Hepatocyte (in vitro differentiated cells): ENCODE data around the gene DOC2A. TPM values are rescaled to one million over a fixed set of nuclear protein-coding genes. Genes with fewer than 3 reads are reported as not detected.
"Not testable (repeated sequence)": the region's sequence is repeated elsewhere in the genome, so short reads cannot be mapped to it uniquely, and the experiment has no call there.

Source experiments
- DNase-seq: peaks from one replicate; pipeline ENCODE4 v3.0.0-alpha.2; 2016; ENCODE audit warnings: low spot score
- H2AFZ ChIP-seq: fragments of 200-600 bp; sonication (generic); 2 replicates; pipeline ENCODE4 v1.6.0; 2016; ENCODE audit warnings: antibody characterized with exemption, mild to moderate bottlenecking
- H3K27ac ChIP-seq: fragments of 200-600 bp; sonication (generic); 2 replicates; pipeline ENCODE4 v1.5.1; 2016; ENCODE audit warnings: mild to moderate bottlenecking
- H3K27me3 ChIP-seq: fragments of 200-600 bp; sonication (generic); 2 replicates; pipeline ENCODE4 v1.6.1; 2016
- H3K36me3 ChIP-seq: fragments of 200-600 bp; sonication (generic); replicated peaks from 2 replicates; pipeline ENCODE4 v1.5.1; 2016; ENCODE audit warnings: low read depth; ENCODE audit not compliant: insufficient read depth
- H3K4me1 ChIP-seq: fragments of 200-600 bp; sonication (generic); 2 replicates; pipeline ENCODE4 v1.5.1; 2016; ENCODE audit warnings: mild to moderate bottlenecking, moderate library complexity; ENCODE audit not compliant: insufficient read depth
- H3K4me2 ChIP-seq: fragments of 200-600 bp; sonication (generic); 2 replicates; pipeline ENCODE4 v1.6.0; 2016
- H3K4me3 ChIP-seq: fragments of 200-600 bp; sonication (generic); 2 replicates; pipeline ENCODE4 v1.5.1; 2016; ENCODE audit warnings: mild to moderate bottlenecking
- H3K79me2 ChIP-seq: fragments of 200-600 bp; sonication (generic); 2 replicates; pipeline ENCODE4 v1.6.0; 2017; ENCODE audit warnings: mild to moderate bottlenecking
- H3K9me2 ChIP-seq: fragments of 200-600 bp; sonication (generic); replicated peaks from 2 replicates; pipeline ENCODE4 v1.6.0; 2017; ENCODE audit warnings: mild to moderate bottlenecking; ENCODE audit not compliant: insufficient read depth
- H3K9me3 ChIP-seq: fragments of 200-600 bp; sonication (generic); 2 replicates; pipeline ENCODE4 v1.5.1; 2016; ENCODE audit warnings: low read depth, mild to moderate bottlenecking
- H4K20me1 ChIP-seq: fragments of 200-600 bp; sonication (generic); 2 replicates; pipeline ENCODE4 v1.6.0; 2016; ENCODE audit warnings: mild to moderate bottlenecking; ENCODE audit not compliant: insufficient read depth, poor library complexity, severe bottlenecking
- EZH2 ChIP-seq: fragments of 200-600 bp; sonication (generic); IDR thresholded peaks from 2 replicates; pipeline ENCODE4 v1.6.1; 2016; ENCODE audit warnings: antibody characterized with exemption, mild to moderate bottlenecking, borderline replicate concordance
- EZH2phosphoT487 ChIP-seq: fragments of 200-600 bp; sonication (generic); IDR thresholded peaks from one replicate; pipeline ENCODE4 v1.6.1; 2018; ENCODE audit warnings: antibody characterized with exemption, mild to moderate bottlenecking, low read depth, moderate library complexity; ENCODE audit not compliant: unreplicated experiment, severe bottlenecking
- WGBS: methylation state at CpG from one replicate; pipeline ENCODE4 v1.1.6; 2016; ENCODE audit warnings: low lambda C conversion rate; ENCODE audit errors: missing lambda C conversion rate; 5-methylcytosine and 5-hydroxymethylcytosine counted together
- polyA plus RNA-seq: library from polyadenylated mRNA; unstranded; fragments of >200 nt; fragmentation: Nextera tagmentation; extraction: Ambion mirVana; gene quantifications from 2 replicates; pipeline ENCODE4 v1.2.1, GENCODE V29; 2016
- total RNA-seq: library from RNA; depleted of rRNA; stranded (reverse); fragments of >200 nt; gene quantifications from 2 replicates; pipeline ENCODE4 v1.2.3, GENCODE V29; 2014
- TF ChIP-seq, protein P1 (sequence below): fragments of 200-600 bp; sonication (generic); IDR thresholded peaks from 2 replicates; pipeline ENCODE4 v1.5.1; 2016; ENCODE audit warnings: antibody characterized with exemption, mild to moderate bottlenecking; ENCODE audit not compliant: poor library complexity

DOC2A gene
- total and polyA plus RNA-seq, 2 experiments from 2014 or later = 6.9 to 13.0 TPM

DNA sequence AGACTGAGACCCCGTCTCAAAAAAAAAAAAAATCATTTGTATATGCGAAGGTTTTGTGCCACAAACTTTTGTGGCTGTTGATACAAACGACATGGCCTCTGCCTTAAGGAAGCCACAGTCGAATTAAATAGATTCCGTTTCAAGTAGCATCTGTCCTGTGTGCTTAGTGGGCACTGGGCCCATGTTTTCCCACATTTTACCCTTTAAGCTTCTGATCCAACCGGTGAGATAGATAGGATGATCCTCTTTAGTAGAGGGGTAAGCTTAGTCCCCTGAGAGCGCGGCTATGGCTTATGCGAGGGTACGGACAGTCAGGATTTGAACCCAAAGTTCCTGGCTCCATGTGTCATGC lies 49.7 kb downstream of the DOC2A start:
- peak overlapping the region; percentile 37 for H3K4me3 ChIP-seq
- TF ChIP-seq EZH2 (no peak), EZH2phosphoT487 (no peak)
- TF ChIP-seq, protein P1, sequence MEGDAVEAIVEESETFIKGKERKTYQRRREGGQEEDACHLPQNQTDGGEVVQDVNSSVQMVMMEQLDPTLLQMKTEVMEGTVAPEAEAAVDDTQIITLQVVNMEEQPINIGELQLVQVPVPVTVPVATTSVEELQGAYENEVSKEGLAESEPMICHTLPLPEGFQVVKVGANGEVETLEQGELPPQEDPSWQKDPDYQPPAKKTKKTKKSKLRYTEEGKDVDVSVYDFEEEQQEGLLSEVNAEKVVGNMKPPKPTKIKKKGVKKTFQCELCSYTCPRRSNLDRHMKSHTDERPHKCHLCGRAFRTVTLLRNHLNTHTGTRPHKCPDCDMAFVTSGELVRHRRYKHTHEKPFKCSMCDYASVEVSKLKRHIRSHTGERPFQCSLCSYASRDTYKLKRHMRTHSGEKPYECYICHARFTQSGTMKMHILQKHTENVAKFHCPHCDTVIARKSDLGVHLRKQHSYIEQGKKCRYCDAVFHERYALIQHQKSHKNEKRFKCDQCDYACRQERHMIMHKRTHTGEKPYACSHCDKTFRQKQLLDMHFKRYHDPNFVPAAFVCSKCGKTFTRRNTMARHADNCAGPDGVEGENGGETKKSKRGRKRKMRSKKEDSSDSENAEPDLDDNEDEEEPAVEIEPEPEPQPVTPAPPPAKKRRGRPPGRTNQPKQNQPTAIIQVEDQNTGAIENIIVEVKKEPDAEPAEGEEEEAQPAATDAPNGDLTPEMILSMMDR = no peak
- H3K4me1 ChIP-seq = peaks cover 5% of the 10 kb centered on the region
- H2AFZ ChIP-seq = peak overlapping the region; percentile 65
- no peak for DNase-seq
- no peaks in the 10 kb centered on the region for H3K27me3 ChIP-seq
- peaks cover 5% of the 10 kb centered on the region for H3K79me2 ChIP-seq
- H3K36me3 ChIP-seq = no peaks in the 10 kb centered on the region
- H3K27ac ChIP-seq = peak overlapping the region; percentile 87
- H3K9me2 ChIP-seq = no peaks in the 10 kb centered on the region
- peak overlapping the region; percentile 82 for H3K4me2 ChIP-seq
- H3K9me3 ChIP-seq = no peaks in the 10 kb centered on the region
- H4K20me1 ChIP-seq = no peaks in the 10 kb centered on the region
- WGBS = 78% methylated on average over 10 of the region's 10 CpGs

DNA sequence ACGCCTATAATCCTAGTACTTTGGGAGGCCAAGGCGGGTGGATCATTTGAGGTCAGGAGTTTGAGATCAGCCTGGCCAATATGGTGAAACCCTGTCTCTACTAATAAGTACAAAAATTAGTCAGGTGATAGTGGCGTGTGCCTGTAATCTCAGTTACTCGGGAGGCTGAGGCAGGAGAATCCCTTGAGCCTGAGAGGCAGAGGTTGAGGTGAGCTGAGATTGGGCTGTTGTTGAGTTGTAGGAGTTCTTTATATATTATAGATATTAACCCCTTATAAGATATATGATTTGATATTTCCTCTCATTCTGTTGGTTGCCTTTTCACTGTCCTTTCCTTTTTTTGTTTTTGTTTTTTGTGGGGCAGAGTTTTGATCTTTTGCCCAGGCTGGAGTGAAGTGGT lies 51.0 kb downstream of the DOC2A start:
- H3K27ac ChIP-seq, H3K9me2 ChIP-seq, H4K20me1 ChIP-seq, H3K79me2 ChIP-seq, H3K4me1 ChIP-seq, H3K4me3 ChIP-seq, H3K4me2 ChIP-seq, DNase-seq, H3K9me3 ChIP-seq, H3K36me3 ChIP-seq, H2AFZ ChIP-seq, H3K27me3 ChIP-seq: not testable (repeated sequence)
- WGBS = 91% methylated on average over 4 of the region's 4 CpGs

DNA sequence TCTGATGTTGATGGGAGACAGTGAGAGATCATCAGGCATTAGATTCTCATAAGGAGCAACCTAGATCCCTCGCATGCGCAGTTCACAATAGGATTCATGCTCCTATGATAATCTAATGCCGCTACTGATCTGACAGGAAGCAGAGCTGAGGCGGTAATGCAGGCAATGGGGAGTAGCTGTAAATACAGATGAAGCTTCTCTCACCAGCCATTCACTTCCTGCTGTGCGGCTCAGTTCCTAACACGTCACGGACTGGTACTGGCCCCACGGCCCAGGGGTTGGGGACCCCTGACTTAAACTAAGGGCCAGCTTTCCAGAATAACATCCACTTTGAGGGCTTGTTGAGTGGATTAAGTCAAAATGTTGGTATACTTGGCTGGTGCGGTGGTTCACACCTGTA lies 51.5 kb downstream of the DOC2A start:
- Histone ChIP-seq H3K4me1 (peaks cover 5% of the 10 kb centered on the region), H3K36me3 (no peaks in the 10 kb centered on the region), H3K9me2 (no peaks in the 10 kb centered on the region), H3K79me2 (peaks cover 5% of the 10 kb centered on the region), H3K27me3 (no peaks in the 10 kb centered on the region), H2AFZ (no peak overlapping the region), H3K4me2 (no peak overlapping the region), H3K4me3 (no peak overlapping the region), H4K20me1 (no peaks in the 10 kb centered on the region), H3K9me3 (no peaks in the 10 kb centered on the region), H3K27ac (no peak overlapping the region)
- WGBS = 94% methylated on average over 9 of the region's 9 CpGs
- no peak for TF ChIP-seq EZH2
- TF ChIP-seq, protein P1 = no peak
- no peak for TF ChIP-seq EZH2phosphoT487
- no peak for DNase-seq

DNA sequence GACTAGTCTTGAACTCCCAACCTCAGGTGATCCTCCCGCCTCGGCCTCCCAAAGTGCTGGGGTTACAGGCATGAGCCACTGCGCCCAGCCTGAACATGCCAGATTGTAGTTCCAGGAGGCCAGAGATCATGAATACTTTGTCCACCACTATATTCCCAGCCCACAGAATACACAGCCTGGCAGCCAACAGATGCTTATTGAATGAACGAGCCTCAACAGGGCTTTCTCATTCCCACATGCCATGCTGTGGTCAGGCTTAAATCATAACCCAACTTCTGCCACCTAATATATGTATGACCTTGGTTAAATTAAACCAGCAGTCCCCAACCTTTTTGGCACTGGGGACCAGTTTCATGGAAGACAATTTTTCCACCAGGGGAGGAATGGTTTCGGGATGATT lies 52.1 kb downstream of the DOC2A start:
- no peaks in the 10 kb centered on the region for H3K9me2 ChIP-seq
- H3K27ac ChIP-seq = no peak overlapping the region
- H3K4me3 ChIP-seq = no peak overlapping the region
- DNase-seq = no peak
- H3K36me3 ChIP-seq = no peaks in the 10 kb centered on the region
- H3K27me3 ChIP-seq = no peaks in the 10 kb centered on the region
- peaks cover 5% of the 10 kb centered on the region for H3K79me2 ChIP-seq
- H3K4me1 ChIP-seq = peaks cover 5% of the 10 kb centered on the region
- TF ChIP-seq EZH2 (no peak), EZH2phosphoT487 (no peak)
- TF ChIP-seq, protein P1 = no peak
- no peaks in the 10 kb centered on the region for H3K9me3 ChIP-seq
- H2AFZ ChIP-seq = no peak overlapping the region
- no peaks in the 10 kb centered on the region for H4K20me1 ChIP-seq
- WGBS = 88% methylated on average over 5 of the region's 5 CpGs
- no peak overlapping the region for H3K4me2 ChIP-seq

Other genes with a start within 250 kb of the DOC2A start
- gene ZG16, start 232.8 kb downstream of the DOC2A start, total RNA-seq = 2.1 and 3.0 TPM in 2 replicates
- 1.9 and 2.7 TPM in 2 replicates for gene ZG16, start 232.8 kb downstream of the DOC2A start, polyA plus RNA-seq
- 42.6 and 43.3 TPM in 2 replicates for gene KIF22, start 220.3 kb downstream of the DOC2A start, total RNA-seq
- gene KIF22, start 220.3 kb downstream of the DOC2A start, polyA plus RNA-seq = 42.5 and 44.5 TPM in 2 replicates
- gene MAZ, start 204.5 kb downstream of the DOC2A start, total RNA-seq = 123 and 132 TPM in 2 replicates
- gene MAZ, start 204.5 kb downstream of the DOC2A start, polyA plus RNA-seq = 190 and 192 TPM in 2 replicates
- gene PRRT2, start 198.8 kb downstream of the DOC2A start, total RNA-seq = 7.0 and 8.0 TPM in 2 replicates
- 11.1 and 23.9 TPM in 2 replicates for gene PRRT2, start 198.8 kb downstream of the DOC2A start, polyA plus RNA-seq
- 31.6 and 39.3 TPM in 2 replicates for gene PAGR1, start 194.9 kb downstream of the DOC2A start, total RNA-seq
- gene PAGR1, start 194.9 kb downstream of the DOC2A start, polyA plus RNA-seq = 48.5 and 53.4 TPM in 2 replicates
- 80.0 and 121 TPM in 2 replicates for gene MVP, start 190.6 kb downstream of the DOC2A start, total RNA-seq
- 140 and 146 TPM in 2 replicates for gene MVP, start 190.6 kb downstream of the DOC2A start, polyA plus RNA-seq
- gene CDIPT, start 147.8 kb downstream of the DOC2A start, total RNA-seq = 94.1 and 97.1 TPM in 2 replicates
- gene CDIPT, start 147.8 kb downstream of the DOC2A start, polyA plus RNA-seq = 143 and 147 TPM in 2 replicates
- gene SEZ6L2, start 111.5 kb downstream of the DOC2A start, total RNA-seq = 18.0 and 36.1 TPM in 2 replicates
- gene SEZ6L2, start 111.5 kb downstream of the DOC2A start, polyA plus RNA-seq = 39.9 and 45.8 TPM in 2 replicates
- 12.6 and 18.6 TPM in 2 replicates for gene ASPHD1, start 110.5 kb downstream of the DOC2A start, total RNA-seq
- 35.5 and 40.0 TPM in 2 replicates for gene ASPHD1, start 110.5 kb downstream of the DOC2A start, polyA plus RNA-seq
- gene KCTD13, start 84.8 kb downstream of the DOC2A start, total RNA-seq = 5.3 and 14.3 TPM in 2 replicates
- 18.8 and 23.5 TPM in 2 replicates for gene KCTD13, start 84.8 kb downstream of the DOC2A start, polyA plus RNA-seq
- 106 and 119 TPM in 2 replicates for gene TMEM219, start 48.9 kb downstream of the DOC2A start, total RNA-seq
- 175 and 189 TPM in 2 replicates for gene TMEM219, start 48.9 kb downstream of the DOC2A start, polyA plus RNA-seq
- 28.0 and 33.4 TPM in 2 replicates for gene TAOK2, start 37.2 kb downstream of the DOC2A start, total RNA-seq
- 24.3 and 24.5 TPM in 2 replicates for gene TAOK2, start 37.2 kb downstream of the DOC2A start, polyA plus RNA-seq
- 10.6 and 12.4 TPM in 2 replicates for gene HIRIP3, start 15.4 kb downstream of the DOC2A start, total RNA-seq
- gene HIRIP3, start 15.4 kb downstream of the DOC2A start, polyA plus RNA-seq = 9.0 and 12.9 TPM in 2 replicates
- 61.2 and 99.9 TPM in 2 replicates for gene INO80E, start 14.8 kb downstream of the DOC2A start, total RNA-seq
- 14.0 and 17.6 TPM in 2 replicates for gene INO80E, start 14.8 kb downstream of the DOC2A start, polyA plus RNA-seq
- not detected in 2 replicates for gene C16orf92, start 12.2 kb upstream of the DOC2A start, total RNA-seq
- gene C16orf92, start 12.2 kb upstream of the DOC2A start, polyA plus RNA-seq = not detected in 2 replicates
- gene TLCD3B, start 20.2 kb upstream of the DOC2A start, total RNA-seq = not detected in 2 replicates
- gene TLCD3B, start 20.2 kb upstream of the DOC2A start, polyA plus RNA-seq = not detected in 2 replicates
- 392 and 397 TPM in 2 replicates for gene ALDOA, start 54.7 kb upstream of the DOC2A start, total RNA-seq
- gene ALDOA, start 54.7 kb upstream of the DOC2A start, polyA plus RNA-seq = 882 and 924 TPM in 2 replicates
- gene PPP4C, start 65.0 kb upstream of the DOC2A start, total RNA-seq = 107 and 123 TPM in 2 replicates
- 212 and 236 TPM in 2 replicates for gene PPP4C, start 65.0 kb upstream of the DOC2A start, polyA plus RNA-seq
- 0.56 and 0.60 TPM in 2 replicates for gene TBX6, start 80.9 kb upstream of the DOC2A start, total RNA-seq
- gene TBX6, start 80.9 kb upstream of the DOC2A start, polyA plus RNA-seq = 0.10 and 0.19 TPM in 2 replicates
- gene YPEL3, start 85.2 kb upstream of the DOC2A start, total RNA-seq = 19.3 and 20.1 TPM in 2 replicates
- gene YPEL3, start 85.2 kb upstream of the DOC2A start, polyA plus RNA-seq = 82.1 and 103 TPM in 2 replicates
- gene GDPD3, start 102.5 kb upstream of the DOC2A start, total RNA-seq = 0.67 TPM in 1 of 2 replicates, not detected in the other
- 5.4 and 11.2 TPM in 2 replicates for gene GDPD3, start 102.5 kb upstream of the DOC2A start, polyA plus RNA-seq
- gene MAPK3, start 112.2 kb upstream of the DOC2A start, total RNA-seq = 34.6 and 57.6 TPM in 2 replicates
- 31.3 and 38.1 TPM in 2 replicates for gene MAPK3, start 112.2 kb upstream of the DOC2A start, polyA plus RNA-seq
- 2.4 and 3.2 TPM in 2 replicates for gene CORO1A, start 172.6 kb upstream of the DOC2A start, total RNA-seq
- 1.7 and 3.4 TPM in 2 replicates for gene CORO1A, start 172.6 kb upstream of the DOC2A start, polyA plus RNA-seq
- gene BOLA2B, start 182.6 kb upstream of the DOC2A start, total RNA-seq = 211 and 237 TPM in 2 replicates
- gene BOLA2B, start 182.6 kb upstream of the DOC2A start, polyA plus RNA-seq = 124 and 132 TPM in 2 replicates
- 22.1 and 25.1 TPM in 2 replicates for gene SLX1A, start 182.8 kb upstream of the DOC2A start, total RNA-seq
- 111 and 125 TPM in 2 replicates for gene SLX1A, start 182.8 kb upstream of the DOC2A start, polyA plus RNA-seq
- 8.1 and 17.8 TPM in 2 replicates for gene SULT1A3, start 188.2 kb upstream of the DOC2A start, total RNA-seq
- 23.1 and 32.3 TPM in 2 replicates for gene SULT1A3, start 188.2 kb upstream of the DOC2A start, polyA plus RNA-seq
- 2.4 and 3.5 TPM in 2 replicates for gene NPIPB13, start 237.5 kb upstream of the DOC2A start, total RNA-seq
- 1.9 and 4.8 TPM in 2 replicates for gene NPIPB13, start 237.5 kb upstream of the DOC2A start, polyA plus RNA-seq